ENCODE measurements around the gene FAM170B. TPM values are rescaled to one million over a fixed set of nuclear protein-coding genes. Genes with fewer than 3 reads are reported as not detected.

FAM170B gene
- polyA plus RNA-seq, 1 of the 3 experiments (the other 2 are of a cell fraction) = not detected

GRCh38 chr10:49141541-49142332, 7.9 kb upstream of the FAM170B start:
- ChIA-PET CTCF (interaction anchor here (0.8 to 1.6 kb wide), 4 partner anchors 14 to 589 kb away, joined by 3 to 4 read pairs (median 3); no protein-coding TSS in a partner anchor), POLR2A (no interaction called here)
- no peaks in the 10 kb centered on the region for H3K27me3 ChIP-seq (ENCODE audit: insufficient read depth)
- H2AFZ ChIP-seq (ENCODE audit: low read depth) = no peak overlapping the region
- no peaks in the 10 kb centered on the region for H3K79me2 ChIP-seq (ENCODE audit: insufficient read depth)
- H3K27ac ChIP-seq (ENCODE audit: low read depth in 2 of 2, low read length in 1 of 2) = no peak overlapping the region; a peak in 1 of 4 replicates
- TF ChIP-seq, protein P1, sequence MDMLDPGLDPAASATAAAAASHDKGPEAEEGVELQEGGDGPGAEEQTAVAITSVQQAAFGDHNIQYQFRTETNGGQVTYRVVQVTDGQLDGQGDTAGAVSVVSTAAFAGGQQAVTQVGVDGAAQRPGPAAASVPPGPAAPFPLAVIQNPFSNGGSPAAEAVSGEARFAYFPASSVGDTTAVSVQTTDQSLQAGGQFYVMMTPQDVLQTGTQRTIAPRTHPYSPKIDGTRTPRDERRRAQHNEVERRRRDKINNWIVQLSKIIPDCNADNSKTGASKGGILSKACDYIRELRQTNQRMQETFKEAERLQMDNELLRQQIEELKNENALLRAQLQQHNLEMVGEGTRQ (IDR thresholded peaks at IDR 0.05; ENCODE audit: borderline replicate concordance, low read depth, low read length) = no peak
- no peak for TF ChIP-seq YY1 (IDR thresholded peaks at IDR 0.05; ENCODE audit: low read depth)
- TF ChIP-seq, protein P2, sequence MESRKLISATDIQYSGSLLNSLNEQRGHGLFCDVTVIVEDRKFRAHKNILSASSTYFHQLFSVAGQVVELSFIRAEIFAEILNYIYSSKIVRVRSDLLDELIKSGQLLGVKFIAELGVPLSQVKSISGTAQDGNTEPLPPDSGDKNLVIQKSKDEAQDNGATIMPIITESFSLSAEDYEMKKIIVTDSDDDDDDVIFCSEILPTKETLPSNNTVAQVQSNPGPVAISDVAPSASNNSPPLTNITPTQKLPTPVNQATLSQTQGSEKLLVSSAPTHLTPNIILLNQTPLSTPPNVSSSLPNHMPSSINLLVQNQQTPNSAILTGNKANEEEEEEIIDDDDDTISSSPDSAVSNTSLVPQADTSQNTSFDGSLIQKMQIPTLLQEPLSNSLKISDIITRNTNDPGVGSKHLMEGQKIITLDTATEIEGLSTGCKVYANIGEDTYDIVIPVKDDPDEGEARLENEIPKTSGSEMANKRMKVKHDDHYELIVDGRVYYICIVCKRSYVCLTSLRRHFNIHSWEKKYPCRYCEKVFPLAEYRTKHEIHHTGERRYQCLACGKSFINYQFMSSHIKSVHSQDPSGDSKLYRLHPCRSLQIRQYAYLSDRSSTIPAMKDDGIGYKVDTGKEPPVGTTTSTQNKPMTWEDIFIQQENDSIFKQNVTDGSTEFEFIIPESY (IDR thresholded peaks at IDR 0.05; ENCODE audit: borderline replicate concordance, low read depth) = no peak
- H3K4me1 ChIP-seq (ENCODE audit: control insufficient read depth in 1 of 2, insufficient read depth in 2 of 2, low read depth in 1 of 2, low read length in 1 of 2) = peaks cover 0 to 26% of the 10 kb centered on the region in 2 experiments; a peak in 2 of 4 replicates
- H3K9me3 ChIP-seq = no peaks in the 10 kb centered on the region
- no peaks in the 10 kb centered on the region for H4K20me1 ChIP-seq (ENCODE audit: insufficient read depth)
- H3K9ac ChIP-seq = no peak overlapping the region
- H3K36me3 ChIP-seq (replicated peaks in 1 of 2; ENCODE audit: control insufficient read depth in 1 of 2, insufficient read depth in 2 of 2, low read length in 1 of 2) = no peaks in the 10 kb centered on the region
- WGBS (ENCODE audit: low lambda C conversion rate) = 17% methylated on average over 5 of the region's 5 CpGs
- no peak for DNase-seq
- H3F3A ChIP-seq (replicated peaks; ENCODE audit: insufficient read depth) = peaks cover 3% of the 10 kb centered on the region
- H3K9me2 ChIP-seq = no peaks in the 10 kb centered on the region
- no peak overlapping the region for H3K4me2 ChIP-seq
- H3K4me3 ChIP-seq (ENCODE audit: low read depth in 2 of 2, low read length in 1 of 2) = no peak overlapping the region

DNA sequence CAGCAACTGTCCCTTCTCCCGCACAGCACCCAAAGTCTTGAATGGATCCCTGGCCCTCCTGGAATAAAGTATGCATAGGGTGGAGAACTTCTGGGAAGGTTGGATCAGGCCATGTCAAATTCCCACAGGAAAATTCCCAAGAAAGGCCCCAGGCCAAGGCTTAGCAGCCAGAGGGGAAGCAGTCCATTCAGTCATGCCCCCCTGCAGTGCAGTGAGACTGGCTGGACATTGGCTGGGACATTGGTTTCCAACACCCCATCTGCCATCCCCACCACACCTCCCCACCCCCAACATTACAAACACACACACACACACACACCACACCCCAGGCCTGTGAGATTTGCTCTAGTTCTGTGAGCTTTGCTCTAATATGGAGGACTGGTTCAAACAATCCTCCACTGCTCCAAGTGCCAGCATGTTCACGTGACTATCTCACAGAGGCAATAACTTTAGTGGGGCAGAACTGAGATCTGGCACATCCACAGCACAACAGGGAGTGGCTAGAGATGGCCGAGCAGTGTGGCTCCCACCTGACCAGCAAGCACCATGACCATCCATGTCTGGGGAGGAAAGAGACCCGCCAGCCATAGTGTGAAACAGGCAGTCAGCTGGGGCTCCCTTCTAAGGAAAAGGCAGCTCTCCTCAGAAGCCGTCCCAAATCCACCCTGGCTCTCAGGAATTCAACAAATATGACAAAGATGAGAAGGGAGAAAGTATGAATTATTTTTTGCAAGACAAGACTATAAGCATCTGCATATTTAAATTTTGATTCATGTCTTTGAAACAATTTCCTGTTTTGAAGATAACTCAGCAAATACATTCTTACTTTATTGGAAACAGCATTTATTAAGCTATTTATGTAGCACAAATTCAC, 6.7 kb upstream of the FAM170B start:
- no peak for DNase-seq
- no peaks in the 10 kb centered on the region for H4K20me1 ChIP-seq (ENCODE audit: insufficient read depth)
- H3K27ac ChIP-seq (ENCODE audit: low read depth in 2 of 2, low read length in 1 of 2) = peak overlapping the region in 1 of 2 experiments; percentile 49; a peak in 1 of 4 replicates
- ChIA-PET POLR2A (no interaction called here), CTCF (interaction anchor here (0.8 to 1.6 kb wide), 3 partner anchors 12 to 480 kb away, joined by 3 to 4 read pairs (median 3); no protein-coding TSS in a partner anchor)
- H2AFZ ChIP-seq (ENCODE audit: low read depth) = no peak overlapping the region
- H3K79me2 ChIP-seq (ENCODE audit: insufficient read depth) = no peaks in the 10 kb centered on the region
- no peaks in the 10 kb centered on the region for H3K9me2 ChIP-seq
- no peaks in the 10 kb centered on the region for H3K27me3 ChIP-seq (ENCODE audit: insufficient read depth)
- peaks cover 0 to 26% of the 10 kb centered on the region in 2 experiments; a peak in 2 of 4 replicates for H3K4me1 ChIP-seq (ENCODE audit: control insufficient read depth in 1 of 2, insufficient read depth in 2 of 2, low read depth in 1 of 2, low read length in 1 of 2)
- 28% methylated on average over 5 of the region's 5 CpGs for WGBS (ENCODE audit: low lambda C conversion rate)
- no peak overlapping the region for H3K4me3 ChIP-seq (ENCODE audit: low read depth in 2 of 2, low read length in 1 of 2)
- H3K9me3 ChIP-seq = no peaks in the 10 kb centered on the region
- H3K36me3 ChIP-seq (replicated peaks in 1 of 2; ENCODE audit: control insufficient read depth in 1 of 2, insufficient read depth in 2 of 2, low read length in 1 of 2) = no peaks in the 10 kb centered on the region
- no peak overlapping the region for H3K4me2 ChIP-seq
- H3F3A ChIP-seq (replicated peaks; ENCODE audit: insufficient read depth) = peaks cover 3% of the 10 kb centered on the region
- TF ChIP-seq GATA2 (CRISPR knock-in tag; IDR thresholded peaks at IDR 0.05) (no peak), IRF3 (IDR thresholded peaks at IDR 0.05; ENCODE audit: low read depth, low read length) (no peak), NRF1 (IDR thresholded peaks at IDR 0.05; ENCODE audit: low read depth, low read length) (no peak), RXRA (IDR thresholded peaks at IDR 0.05; ENCODE audit: borderline replicate concordance, low read depth) (no peak), POLR2AphosphoS5 (IDR thresholded peaks at IDR 0.05; ENCODE audit: low read depth, low read length) (no peak), TAF1 (IDR thresholded peaks at IDR 0.05; ENCODE audit: borderline replicate concordance, low read depth, low read length) (no peak)
- TF ChIP-seq, protein P3, sequence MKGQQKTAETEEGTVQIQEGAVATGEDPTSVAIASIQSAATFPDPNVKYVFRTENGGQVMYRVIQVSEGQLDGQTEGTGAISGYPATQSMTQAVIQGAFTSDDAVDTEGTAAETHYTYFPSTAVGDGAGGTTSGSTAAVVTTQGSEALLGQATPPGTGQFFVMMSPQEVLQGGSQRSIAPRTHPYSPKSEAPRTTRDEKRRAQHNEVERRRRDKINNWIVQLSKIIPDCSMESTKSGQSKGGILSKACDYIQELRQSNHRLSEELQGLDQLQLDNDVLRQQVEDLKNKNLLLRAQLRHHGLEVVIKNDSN (IDR thresholded peaks at IDR 0.05; ENCODE audit: borderline replicate concordance, low read depth) = no peak
- no peak overlapping the region for H3K9ac ChIP-seq

Measured in SK-N-SH (cell line).